SK-N-MC (cell line): ENCODE data around the gene MYCBPAP.

Source experiments
- DNase-seq: peaks from one replicate; pipeline ENCODE4 v3.0.0-alpha.2; 2011; ENCODE audit warnings: low read depth, low spot score
- H3K27ac ChIP-seq: fragments of 200-600 bp; sonication (generic); 2 replicates; pipeline ENCODE4 v1.5.1; 2016; ENCODE audit warnings: mixed run types
- H3K36me3 ChIP-seq: fragments of 200-600 bp; sonication (generic); 2 replicates; pipeline ENCODE4 v1.6.1; 2017; ENCODE audit warnings: antibody characterized with exemption, low read length, mixed read lengths; ENCODE audit not compliant: insufficient read depth
- H3K4me3 ChIP-seq: fragments of 200-600 bp; sonication (generic); 2 replicates; pipeline ENCODE4 v1.5.1; 2016
- H3K9ac ChIP-seq: fragments of 200-600 bp; sonication (generic); 2 replicates; pipeline ENCODE4 v1.8.0; 2017; ENCODE audit warnings: mixed run types, mixed read lengths; ENCODE audit not compliant: insufficient read length
- H3K9me3 ChIP-seq: fragments of 200-600 bp; sonication (generic); 2 replicates; pipeline ENCODE4 v1.6.1; 2017; ENCODE audit warnings: low read depth, mild to moderate bottlenecking, antibody characterized with exemption, low read length, moderate library complexity, mixed read lengths
- EZH2 ChIP-seq: fragments of 200-600 bp; sonication (generic); IDR thresholded peaks from one replicate; pipeline ENCODE4 v1.6.1; 2017; ENCODE audit warnings: antibody characterized with exemption
- FOXP2 ChIP-seq: optimal IDR thresholded peaks from 2 replicates; pipeline ENCODE3; 2011; ENCODE audit warnings: mild to moderate bottlenecking, moderate library complexity; ENCODE audit not compliant: insufficient read depth; ENCODE audit errors: extremely low read length, control extremely low read depth
- POLR2AphosphoS5 ChIP-seq: IDR thresholded peaks from 2 replicates; pipeline ENCODE4 v1.6.1; 2012; ENCODE audit warnings: mild to moderate bottlenecking, low read depth, low read length, borderline replicate concordance

The MYCBPAP gene

GRCh38 chr17:50572541-50572940, 64.3 kb downstream of the MYCBPAP start:
- no peak overlapping the region for H3K9ac ChIP-seq
- H3K36me3 ChIP-seq = peaks cover 17% of the 10 kb centered on the region; the same call in 1 of the 2 replicates
- no peaks in the 10 kb centered on the region for H3K9me3 ChIP-seq
- no peak overlapping the region for H3K4me3 ChIP-seq
- DNase-seq = no peak
- no peak overlapping the region for H3K27ac ChIP-seq
- no peak for TF ChIP-seq EZH2
- no peak for TF ChIP-seq FOXP2
- TF ChIP-seq POLR2AphosphoS5 = no peak

GRCh38 chr17:50573866-50574611, 65.8 kb downstream of the MYCBPAP start:
- Histone ChIP-seq H3K36me3 (peaks cover 21% of the 10 kb centered on the region; the same call in 1 of the 2 replicates), H3K27ac (no peak overlapping the region), H3K9me3 (no peaks in the 10 kb centered on the region), H3K4me3 (no peak overlapping the region), H3K9ac (no peak overlapping the region)
- no peak for DNase-seq
- TF ChIP-seq FOXP2 (no peak), POLR2AphosphoS5 (no peak), EZH2 (no peak)

GRCh38 chr17:50575581-50576210, 67.5 kb downstream of the MYCBPAP start:
- Histone ChIP-seq H3K9me3 (no peaks in the 10 kb centered on the region), H3K4me3 (no peak overlapping the region), H3K9ac (no peak overlapping the region), H3K27ac (no peak overlapping the region), H3K36me3 (peaks cover 21% of the 10 kb centered on the region; the same call in 1 of the 2 replicates)
- no peak for DNase-seq
- TF ChIP-seq POLR2AphosphoS5 (no peak), FOXP2 (no peak), EZH2 (no peak)

- peaks cover 21% of the 10 kb centered on the region; the same call in 1 of the 2 replicates for H3K36me3 ChIP-seq
- TF ChIP-seq EZH2 (no peak), FOXP2 (no peak), POLR2AphosphoS5 (no peak)
- no peaks in the 10 kb centered on the region for H3K9me3 ChIP-seq
- no peak overlapping the region for H3K9ac ChIP-seq
- no peak overlapping the region for H3K27ac ChIP-seq
- DNase-seq = no peak
- no peak overlapping the region for H3K4me3 ChIP-seq
Measured at GRCh38 chr17:50576864-50577263, 68.6 kb downstream of the MYCBPAP start.

- no peak overlapping the region for H3K9ac ChIP-seq
- H3K4me3 ChIP-seq = no peak overlapping the region
- no peak for DNase-seq
- peaks cover 16% of the 10 kb centered on the region; the same call in 1 of the 2 replicates for H3K36me3 ChIP-seq
- no peak overlapping the region for H3K27ac ChIP-seq
- no peaks in the 10 kb centered on the region for H3K9me3 ChIP-seq
- no peak for TF ChIP-seq FOXP2
- no peak for TF ChIP-seq POLR2AphosphoS5
- TF ChIP-seq EZH2 = no peak
Measured at GRCh38 chr17:50577451-50577954, 69.3 kb downstream of the MYCBPAP start.

GRCh38 chr17:50578173-50578572, 69.9 kb downstream of the MYCBPAP start:
- no peak overlapping the region for H3K27ac ChIP-seq
- H3K4me3 ChIP-seq = no peak overlapping the region
- H3K9ac ChIP-seq = no peak overlapping the region
- H3K36me3 ChIP-seq = peaks cover 11% of the 10 kb centered on the region; the same call in 1 of the 2 replicates
- DNase-seq = no peak
- no peaks in the 10 kb centered on the region for H3K9me3 ChIP-seq
- TF ChIP-seq FOXP2 (no peak), POLR2AphosphoS5 (no peak), EZH2 (no peak)

- TF ChIP-seq POLR2AphosphoS5 (no peak), FOXP2 (no peak), EZH2 (no peak)
- H3K9me3 ChIP-seq = no peaks in the 10 kb centered on the region
- no peak overlapping the region for H3K4me3 ChIP-seq
- H3K36me3 ChIP-seq = peaks cover 7% of the 10 kb centered on the region; the same call in 1 of the 2 replicates
- H3K27ac ChIP-seq = no peak overlapping the region
- DNase-seq = no peak
- no peak overlapping the region for H3K9ac ChIP-seq
Measured at GRCh38 chr17:50579399-50579798, 71.2 kb downstream of the MYCBPAP start.

- Histone ChIP-seq H3K27ac (no peak overlapping the region), H3K4me3 (no peak overlapping the region), H3K9ac (no peak overlapping the region), H3K36me3 (peaks cover 4% of the 10 kb centered on the region; the same call in 1 of the 2 replicates), H3K9me3 (no peaks in the 10 kb centered on the region)
- no peak for DNase-seq
- TF ChIP-seq EZH2 = no peak
- TF ChIP-seq POLR2AphosphoS5 = no peak
- TF ChIP-seq FOXP2 = no peak
Measured at GRCh38 chr17:50580646-50581045, 72.4 kb downstream of the MYCBPAP start.
